ENCODE results near the gene PROK2.

Gene PROK2

DNA sequence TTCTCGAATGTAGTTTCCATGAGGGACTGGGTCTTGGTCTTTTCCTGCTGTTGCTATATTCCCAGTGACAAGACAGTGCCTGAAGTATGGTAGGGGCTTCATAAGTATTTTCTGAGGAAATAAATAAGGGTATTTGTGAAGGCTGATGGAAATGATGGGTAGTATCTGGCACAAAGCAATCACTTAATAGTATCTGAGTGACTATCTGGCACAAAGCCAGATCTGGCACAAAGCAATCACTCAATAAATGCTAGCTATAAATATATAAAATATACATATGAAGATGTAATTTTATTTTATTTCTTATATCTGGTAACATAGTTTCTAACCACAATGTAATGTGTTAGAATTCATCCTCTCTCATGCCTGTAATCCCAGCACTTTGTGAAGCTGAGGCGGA lies 20.7 kb upstream of the PROK2 start:
- peaks cover 10% of the 10 kb centered on the region for H3K27me3 ChIP-seq (ENCODE audit: control insufficient read depth, insufficient read depth, low read length)
- no peaks in the 10 kb centered on the region for H3K4me1 ChIP-seq (ENCODE audit: control insufficient read depth, insufficient read depth, low read length)
- no peaks in the 10 kb centered on the region for H3K9me3 ChIP-seq (ENCODE audit: control insufficient read depth, low read length)
- no peaks in the 10 kb centered on the region for H3K36me3 ChIP-seq (ENCODE audit: control insufficient read depth, insufficient read depth, low read length)
- H3K4me3 ChIP-seq (ENCODE audit: low read length) = no peak overlapping the region
- H3K9ac ChIP-seq (ENCODE audit: low read length) = no peak overlapping the region

DNA sequence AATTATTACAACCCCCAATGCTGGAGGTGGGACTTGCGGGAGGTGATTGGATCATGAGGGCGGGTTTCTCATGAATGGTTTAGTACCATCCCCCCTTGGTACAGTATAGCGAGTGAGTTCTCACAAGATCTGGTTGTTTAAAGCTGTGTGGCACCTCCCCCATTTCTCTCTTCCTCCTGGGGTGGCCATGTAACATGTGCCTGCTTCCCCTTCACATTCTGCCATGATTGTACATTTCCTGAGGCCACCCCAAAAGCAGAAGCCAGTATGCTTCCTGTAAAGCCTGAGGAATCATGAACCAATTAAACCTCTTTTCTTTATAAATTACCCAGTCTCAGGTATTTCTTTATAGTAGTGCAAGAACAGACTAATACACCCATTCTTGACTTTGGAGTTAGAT lies 20.3 kb upstream of the PROK2 start:
- Histone ChIP-seq H3K9me3 (ENCODE audit: control insufficient read depth, low read length) (no peaks in the 10 kb centered on the region), H3K36me3 (ENCODE audit: control insufficient read depth, insufficient read depth, low read length) (no peaks in the 10 kb centered on the region), H3K4me1 (ENCODE audit: control insufficient read depth, insufficient read depth, low read length) (no peaks in the 10 kb centered on the region), H3K9ac (ENCODE audit: low read length) (no peak overlapping the region), H3K27me3 (ENCODE audit: control insufficient read depth, insufficient read depth, low read length) (peaks cover 10% of the 10 kb centered on the region), H3K4me3 (ENCODE audit: low read length) (no peak overlapping the region)

DNA sequence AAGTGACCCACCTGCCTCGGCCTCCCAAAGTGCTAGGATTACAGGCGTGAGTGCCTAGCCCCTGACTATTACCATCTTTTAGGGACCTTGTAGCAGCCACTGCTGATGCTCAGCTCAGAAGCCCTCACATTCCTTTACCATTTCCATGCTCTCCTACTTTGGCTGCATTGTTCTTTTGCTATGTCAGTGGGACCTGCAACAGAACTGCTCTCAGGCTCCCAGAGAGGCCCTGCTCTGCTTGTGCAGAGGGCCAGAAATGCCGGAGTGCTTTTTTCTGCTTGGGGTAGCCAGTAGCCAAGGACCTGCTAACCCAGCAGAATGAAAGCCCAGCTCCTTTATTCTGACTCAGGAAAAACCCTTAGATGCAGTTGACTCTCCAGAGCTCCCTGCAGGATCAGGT lies 18.3 kb upstream of the PROK2 start:
- Histone ChIP-seq H3K36me3 (ENCODE audit: control insufficient read depth, insufficient read depth, low read length) (no peaks in the 10 kb centered on the region), H3K4me3 (ENCODE audit: low read length) (no peak overlapping the region), H3K27me3 (ENCODE audit: control insufficient read depth, insufficient read depth, low read length) (peaks cover 13% of the 10 kb centered on the region), H3K9me3 (ENCODE audit: control insufficient read depth, low read length) (no peaks in the 10 kb centered on the region), H3K9ac (ENCODE audit: low read length) (no peak overlapping the region), H3K4me1 (ENCODE audit: control insufficient read depth, insufficient read depth, low read length) (no peaks in the 10 kb centered on the region)

DNA sequence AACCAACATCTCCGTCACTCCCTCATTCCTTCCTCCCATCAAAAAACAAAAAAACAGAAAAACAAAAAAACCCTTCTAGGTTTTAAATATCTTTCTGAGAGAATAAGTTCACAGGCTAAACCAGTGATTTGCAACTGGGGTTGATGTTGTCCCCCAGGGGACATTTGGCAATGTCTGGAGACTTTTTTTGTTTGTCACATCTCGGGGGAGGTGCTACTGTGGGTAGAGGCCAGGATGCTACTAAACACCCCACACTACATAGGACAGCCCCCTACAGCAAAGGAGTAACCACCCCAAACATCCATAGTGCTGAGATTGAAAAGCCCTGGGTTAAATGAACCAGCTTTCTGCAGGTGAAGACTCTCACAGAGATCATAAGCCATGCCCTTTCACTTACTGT lies 17.0 kb upstream of the PROK2 start:
- H3K36me3 ChIP-seq (ENCODE audit: control insufficient read depth, insufficient read depth, low read length) = no peaks in the 10 kb centered on the region
- no peaks in the 10 kb centered on the region for H3K4me1 ChIP-seq (ENCODE audit: control insufficient read depth, insufficient read depth, low read length)
- no peaks in the 10 kb centered on the region for H3K9me3 ChIP-seq (ENCODE audit: control insufficient read depth, low read length)
- no peak overlapping the region for H3K9ac ChIP-seq (ENCODE audit: low read length)
- H3K27me3 ChIP-seq (ENCODE audit: control insufficient read depth, insufficient read depth, low read length) = peaks cover 13% of the 10 kb centered on the region
- H3K4me3 ChIP-seq (ENCODE audit: low read length) = no peak overlapping the region

DNA sequence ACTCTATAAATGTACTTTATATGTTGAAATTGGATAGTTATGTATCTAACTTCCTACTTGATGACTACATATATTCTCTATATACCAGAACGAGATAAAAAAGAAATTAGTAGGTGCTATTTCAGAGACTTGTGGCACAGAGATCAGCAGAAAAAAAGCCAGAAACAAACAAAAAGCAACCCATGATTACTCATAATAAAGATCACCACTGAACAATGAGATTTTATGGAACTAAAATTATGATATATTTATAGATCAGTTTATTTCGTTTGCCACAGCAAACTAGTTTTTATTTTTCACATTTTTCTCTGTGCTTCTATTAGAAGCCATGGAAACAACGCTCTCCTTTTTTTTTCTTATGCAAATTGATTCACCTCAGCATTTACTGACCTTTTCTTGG lies 15.1 kb upstream of the PROK2 start:
- Histone ChIP-seq H3K36me3 (ENCODE audit: control insufficient read depth, insufficient read depth, low read length) (no peaks in the 10 kb centered on the region), H3K4me3 (ENCODE audit: low read length) (no peak overlapping the region), H3K9me3 (ENCODE audit: control insufficient read depth, low read length) (no peaks in the 10 kb centered on the region), H3K27me3 (ENCODE audit: control insufficient read depth, insufficient read depth, low read length) (peaks cover 13% of the 10 kb centered on the region), H3K4me1 (ENCODE audit: control insufficient read depth, insufficient read depth, low read length) (no peaks in the 10 kb centered on the region), H3K9ac (ENCODE audit: low read length) (no peak overlapping the region)

DNA sequence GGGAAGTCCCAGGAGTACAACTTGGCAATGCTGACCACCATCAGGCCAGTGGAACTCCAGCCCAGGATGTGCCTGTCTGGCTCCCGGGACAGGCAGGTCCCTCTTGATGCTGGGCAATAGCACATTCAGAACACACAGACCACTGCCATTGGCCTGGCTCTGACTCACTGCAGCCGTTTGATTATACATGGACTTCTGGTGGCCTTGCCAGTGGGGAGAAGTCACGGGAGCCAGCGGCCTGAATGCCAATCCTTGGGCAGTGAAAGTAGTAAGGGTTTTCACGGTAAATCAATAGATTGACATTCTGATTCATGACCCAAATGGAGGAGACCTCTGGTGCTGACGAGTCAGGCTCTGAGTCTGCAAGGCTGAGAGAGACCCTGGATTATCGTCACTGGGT lies 12.5 kb upstream of the PROK2 start:
- H3K4me3 ChIP-seq (ENCODE audit: low read length) = no peak overlapping the region
- H3K9me3 ChIP-seq (ENCODE audit: control insufficient read depth, low read length) = no peaks in the 10 kb centered on the region
- H3K4me1 ChIP-seq (ENCODE audit: control insufficient read depth, insufficient read depth, low read length) = no peaks in the 10 kb centered on the region
- no peaks in the 10 kb centered on the region for H3K36me3 ChIP-seq (ENCODE audit: control insufficient read depth, insufficient read depth, low read length)
- peaks cover 12% of the 10 kb centered on the region for H3K27me3 ChIP-seq (ENCODE audit: control insufficient read depth, insufficient read depth, low read length)
- H3K9ac ChIP-seq (ENCODE audit: low read length) = no peak overlapping the region

DNA sequence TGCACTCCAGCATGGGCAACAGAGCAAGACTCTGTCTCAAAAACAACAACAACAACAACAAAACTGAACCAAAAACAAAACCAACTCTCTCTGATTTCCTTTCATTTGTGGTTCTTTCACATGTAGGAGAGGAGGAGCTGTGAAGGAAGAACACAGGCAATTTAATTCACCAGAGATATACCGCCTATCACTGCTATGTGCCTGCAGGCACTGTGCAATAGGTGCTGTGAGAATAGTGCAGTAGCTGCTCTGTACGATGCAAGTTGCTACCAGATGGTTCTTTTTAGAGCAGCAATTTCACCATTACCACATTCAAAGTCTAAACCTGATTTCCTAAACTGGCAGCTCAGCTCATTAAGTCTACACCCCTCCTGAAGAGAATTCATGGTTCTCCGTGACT lies 11.3 kb upstream of the PROK2 start:
- H3K9me3 ChIP-seq (ENCODE audit: control insufficient read depth, low read length) = no peaks in the 10 kb centered on the region
- H3K4me1 ChIP-seq (ENCODE audit: control insufficient read depth, insufficient read depth, low read length) = no peaks in the 10 kb centered on the region
- no peak overlapping the region for H3K9ac ChIP-seq (ENCODE audit: low read length)
- H3K4me3 ChIP-seq (ENCODE audit: low read length) = no peak overlapping the region
- H3K27me3 ChIP-seq (ENCODE audit: control insufficient read depth, insufficient read depth, low read length) = peaks cover 4% of the 10 kb centered on the region
- H3K36me3 ChIP-seq (ENCODE audit: control insufficient read depth, insufficient read depth, low read length) = no peaks in the 10 kb centered on the region

DNA sequence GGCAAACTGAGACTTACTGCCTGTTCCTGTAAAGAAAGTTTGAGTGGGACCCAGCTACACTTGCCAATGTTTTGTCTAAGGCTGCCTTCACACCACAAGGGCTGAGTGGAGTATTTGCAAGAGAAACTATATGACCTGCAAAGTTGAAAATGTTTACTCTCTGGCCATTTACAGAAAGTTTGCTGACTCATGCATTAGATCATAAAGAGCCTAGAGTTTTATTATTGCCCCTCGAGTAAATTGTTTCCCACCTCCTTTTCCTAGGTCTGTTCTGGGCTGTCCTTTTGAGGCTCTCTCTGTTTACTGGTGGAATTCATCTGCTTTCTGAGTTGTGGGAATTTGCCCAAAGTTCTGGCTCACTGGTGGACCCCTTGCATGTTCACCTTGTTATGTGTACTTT lies 6.7 kb upstream of the PROK2 start:
- Histone ChIP-seq H3K9ac (ENCODE audit: low read length) (no peak overlapping the region), H3K4me3 (ENCODE audit: low read length) (no peak overlapping the region), H3K9me3 (ENCODE audit: control insufficient read depth, low read length) (no peaks in the 10 kb centered on the region), H3K4me1 (ENCODE audit: control insufficient read depth, insufficient read depth, low read length) (no peaks in the 10 kb centered on the region), H3K27me3 (ENCODE audit: control insufficient read depth, insufficient read depth, low read length) (peaks cover 3% of the 10 kb centered on the region), H3K36me3 (ENCODE audit: control insufficient read depth, insufficient read depth, low read length) (no peaks in the 10 kb centered on the region)

DNA sequence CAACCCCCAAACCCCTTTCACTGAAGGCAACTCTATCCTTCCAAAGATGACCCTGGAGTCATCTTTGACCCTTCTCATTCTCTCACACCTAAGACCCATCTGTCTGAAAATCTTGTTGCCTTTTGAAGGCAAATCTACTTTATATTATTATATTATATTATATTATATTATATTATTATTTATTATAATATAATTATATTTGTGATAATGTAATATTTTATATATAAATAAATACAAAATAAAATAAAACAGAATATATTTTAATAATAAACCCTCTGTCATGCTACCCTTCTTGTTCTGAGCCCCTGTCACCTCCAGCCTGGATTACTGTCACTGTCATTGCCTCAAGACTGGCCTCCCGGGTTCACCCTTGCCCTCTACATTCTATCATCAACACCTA lies 5.0 kb upstream of the PROK2 start:
- Histone ChIP-seq H3K9me3 (ENCODE audit: control insufficient read depth, low read length) (no peaks in the 10 kb centered on the region), H3K36me3 (ENCODE audit: control insufficient read depth, insufficient read depth, low read length) (no peaks in the 10 kb centered on the region), H3K27me3 (ENCODE audit: control insufficient read depth, insufficient read depth, low read length) (peaks cover 17% of the 10 kb centered on the region), H3K9ac (ENCODE audit: low read length) (no peak overlapping the region), H3K4me1 (ENCODE audit: control insufficient read depth, insufficient read depth, low read length) (no peaks in the 10 kb centered on the region), H3K4me3 (ENCODE audit: low read length) (no peak overlapping the region)

DNA sequence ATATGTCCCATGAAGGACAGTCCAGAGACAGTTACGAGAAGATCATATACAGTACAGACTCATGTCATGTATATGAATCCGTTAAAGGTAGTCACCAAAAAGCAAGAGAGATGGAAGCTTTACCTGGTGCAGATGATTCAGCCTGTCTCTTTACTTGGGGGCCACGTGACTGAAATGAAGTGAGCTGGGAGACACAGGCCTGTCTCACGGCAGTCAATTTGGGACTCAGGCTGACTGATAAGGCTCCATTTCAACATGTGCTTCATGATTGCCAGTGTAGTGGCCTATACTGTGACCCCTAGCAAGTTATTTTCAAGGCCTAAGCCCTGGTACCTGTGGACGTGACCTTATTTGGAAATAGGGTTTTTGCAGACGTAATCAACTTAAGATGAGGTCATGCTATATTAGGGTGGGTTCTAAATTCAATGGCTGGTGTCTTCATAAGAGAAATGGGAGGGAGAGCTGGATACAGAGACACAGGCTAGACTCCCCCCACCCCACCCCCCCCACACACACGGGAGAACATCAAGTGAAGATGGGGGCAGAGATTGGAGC lies 3.0 kb upstream of the PROK2 start:
- H3K27me3 ChIP-seq (ENCODE audit: control insufficient read depth, insufficient read depth, low read length) = peaks cover 35% of the 10 kb centered on the region
- no peak overlapping the region for H3K4me3 ChIP-seq (ENCODE audit: low read length)
- no peaks in the 10 kb centered on the region for H3K9me3 ChIP-seq (ENCODE audit: control insufficient read depth, low read length)

DNA sequence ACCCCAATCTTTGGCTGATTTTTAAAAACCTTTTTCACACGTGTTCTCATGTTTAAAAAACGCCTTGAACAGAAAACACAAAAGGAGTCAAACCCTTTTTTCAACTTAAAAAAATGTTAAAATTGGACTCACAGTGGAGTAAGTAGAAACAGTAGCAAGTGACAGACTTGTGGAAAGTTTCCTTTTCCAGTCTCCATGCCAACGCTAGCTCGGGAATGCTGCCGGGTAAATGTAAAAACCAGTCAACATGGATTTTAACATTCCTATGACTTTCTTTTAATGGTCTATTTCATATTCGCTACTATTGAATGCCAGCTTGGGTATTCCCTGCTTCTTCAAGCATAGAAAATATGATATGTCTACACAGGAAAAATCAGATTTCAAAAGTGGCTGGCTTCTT lies 1.6 kb upstream of the PROK2 start:
- Histone ChIP-seq H3K9me3 (ENCODE audit: control insufficient read depth, low read length) (no peaks in the 10 kb centered on the region), H3K4me1 (ENCODE audit: control insufficient read depth, insufficient read depth, low read length) (peaks cover 5% of the 10 kb centered on the region), H3K4me3 (ENCODE audit: low read length) (no peak overlapping the region), H3K9ac (ENCODE audit: low read length) (no peak overlapping the region), H3K36me3 (ENCODE audit: control insufficient read depth, insufficient read depth, low read length) (no peaks in the 10 kb centered on the region), H3K27me3 (ENCODE audit: control insufficient read depth, insufficient read depth, low read length) (peaks cover 46% of the 10 kb centered on the region)

More for the DNA sequence above, 3.0 kb upstream of the PROK2 start:
- no peaks in the 10 kb centered on the region for H3K36me3 ChIP-seq (ENCODE audit: control insufficient read depth, insufficient read depth, low read length)
- peaks cover 5% of the 10 kb centered on the region for H3K4me1 ChIP-seq (ENCODE audit: control insufficient read depth, insufficient read depth, low read length)
- H3K9ac ChIP-seq (ENCODE audit: low read length) = no peak overlapping the region

DNA sequence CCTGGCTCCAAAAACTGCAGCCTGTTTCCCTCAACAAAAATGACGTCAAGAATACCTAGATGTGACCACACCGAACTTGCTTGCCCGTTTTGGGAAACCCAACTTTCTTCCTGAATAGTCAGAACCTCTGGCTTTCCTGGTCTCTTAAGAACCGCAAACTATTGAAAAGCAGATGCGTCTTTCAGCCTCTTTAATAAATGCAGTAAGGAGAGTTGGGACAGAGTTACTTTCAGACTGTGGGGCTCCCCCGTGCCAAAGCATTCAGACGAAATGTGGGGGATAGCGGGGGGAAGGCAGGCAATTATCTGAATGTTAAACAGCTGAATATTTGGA lies 1.2 kb upstream of the PROK2 start:
- Histone ChIP-seq H3K36me3 (ENCODE audit: control insufficient read depth, insufficient read depth, low read length) (no peaks in the 10 kb centered on the region), H3K9ac (ENCODE audit: low read length) (no peak overlapping the region), H3K9me3 (ENCODE audit: control insufficient read depth, low read length) (no peaks in the 10 kb centered on the region), H3K4me3 (ENCODE audit: low read length) (no peak overlapping the region), H3K27me3 (ENCODE audit: control insufficient read depth, insufficient read depth, low read length) (peaks cover 50% of the 10 kb centered on the region), H3K4me1 (ENCODE audit: control insufficient read depth, insufficient read depth, low read length) (peaks cover 5% of the 10 kb centered on the region)

DNA sequence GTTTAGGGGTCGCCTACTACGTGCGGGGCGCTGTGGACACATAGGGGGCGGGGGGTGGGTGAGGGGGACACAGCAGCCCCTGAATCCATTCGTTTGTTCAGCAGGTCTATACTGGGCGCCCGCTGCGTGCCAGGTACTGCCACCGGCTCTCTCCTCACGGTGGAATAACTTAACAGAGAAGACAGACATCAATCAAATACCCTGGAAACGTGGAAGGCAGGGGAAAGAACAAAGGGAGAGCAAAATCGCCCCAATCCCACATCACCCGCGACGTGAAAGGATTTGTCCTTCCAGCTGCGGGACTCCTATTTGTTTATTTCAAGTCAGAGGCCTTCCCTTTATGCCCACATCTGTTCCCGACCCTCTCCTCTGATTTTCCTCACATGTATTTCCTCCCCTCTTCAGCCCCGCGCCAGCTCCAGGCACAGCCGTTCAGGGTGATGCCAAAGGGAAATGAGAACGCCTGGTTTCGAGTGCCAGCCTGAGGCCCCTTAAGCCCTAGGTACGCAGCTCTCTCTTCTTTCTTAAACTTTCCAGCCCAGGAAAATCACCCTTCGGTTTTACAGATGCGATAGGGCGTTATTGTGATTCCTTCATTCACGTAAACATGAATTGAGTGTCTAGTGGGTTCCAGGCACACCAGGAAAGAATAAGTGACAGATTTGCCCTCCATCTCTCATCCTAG lies 726 bp upstream of the PROK2 start:
- Histone ChIP-seq H3K9ac (ENCODE audit: low read length) (no peak overlapping the region), H3K9me3 (ENCODE audit: control insufficient read depth, low read length) (no peaks in the 10 kb centered on the region), H3K36me3 (ENCODE audit: control insufficient read depth, insufficient read depth, low read length) (no peaks in the 10 kb centered on the region), H3K4me3 (ENCODE audit: low read length) (no peak overlapping the region), H3K27me3 (ENCODE audit: control insufficient read depth, insufficient read depth, low read length) (peaks cover 51% of the 10 kb centered on the region), H3K4me1 (ENCODE audit: control insufficient read depth, insufficient read depth, low read length) (peaks cover 5% of the 10 kb centered on the region)

Data from mucosa of stomach (tissue), 1 donor.